GM12872 (cell line): ENCODE data around the gene KRT75.

Experiments used
- CTCF ChIP-seq: IDR thresholded peaks from 3 replicates; pipeline ENCODE4 v1.5.1; 2011; ENCODE audit warnings: low read depth, mild to moderate bottlenecking, low read length, moderate library complexity; ENCODE audit not compliant: insufficient read depth

Gene KRT75

GRCh38 chr12:52439420-52439819 lies 5.2 kb upstream of the KRT75 start:
- no peak for TF ChIP-seq CTCF

GRCh38 chr12:52438305-52439301 lies 4.4 kb upstream of the KRT75 start:
- TF ChIP-seq CTCF = no peak

GRCh38 chr12:52437508-52437907 lies 3.3 kb upstream of the KRT75 start:
- no peak for TF ChIP-seq CTCF

- no peak for TF ChIP-seq CTCF
Measured at GRCh38 chr12:52436828-52437474, 2.8 kb upstream of the KRT75 start.

GRCh38 chr12:52436000-52436827 lies 2.0 kb upstream of the KRT75 start:
- TF ChIP-seq CTCF = no peak

GRCh38 chr12:52435659-52435999 lies 1.5 kb upstream of the KRT75 start:
- no peak for TF ChIP-seq CTCF
